Ishikawa (cell line): ENCODE measurements around the gene ATP2B2.

ENCODE experiments used
- CREB1 ChIP-seq: IDR thresholded peaks from 2 replicates; pipeline ENCODE4 v1.6.1; 2012; ENCODE audit warnings: low read depth
- EGR1 ChIP-seq: IDR thresholded peaks from 2 replicates; pipeline ENCODE4 v1.6.1; 2012
- EP300 ChIP-seq: IDR thresholded peaks from 2 replicates; pipeline ENCODE4 v1.6.1; 2012; ENCODE audit warnings: borderline replicate concordance
- FOXM1 ChIP-seq: IDR thresholded peaks from 2 replicates; pipeline ENCODE4 v1.6.1; 2012; ENCODE audit warnings: low read depth, borderline replicate concordance
- MAX ChIP-seq: IDR thresholded peaks from 2 replicates; pipeline ENCODE4 v1.6.1; 2012
- RAD21 ChIP-seq: IDR thresholded peaks from 2 replicates; pipeline ENCODE4 v1.6.1; 2012; ENCODE audit warnings: low read depth
- REST ChIP-seq: IDR thresholded peaks from 2 replicates; pipeline ENCODE4 v1.6.1; 2012; ENCODE audit warnings: low read depth, mild to moderate bottlenecking
- TCF12 ChIP-seq: IDR thresholded peaks from 2 replicates; pipeline ENCODE4 v1.6.1; 2012; ENCODE audit warnings: low read depth
- USF1 ChIP-seq: IDR thresholded peaks from 2 replicates; pipeline ENCODE4 v1.6.1; 2012

GRCh38 chr3:10456981-10457380 is 48.4 kb downstream of the ATP2B2 start:
- TF ChIP-seq RAD21 (no peak), CREB1 (no peak), EGR1 (no peak), EP300 (no peak), MAX (no peak), USF1 (no peak), TCF12 (no peak), FOXM1 (no peak), REST (no peak)
